ENCODE measurements around the gene TGIF1.

TGIF1 gene

GRCh38 chr18:3500016-3500415, 50.0 kb downstream of the TGIF1 start:
- H3K36me3 Mint-ChIP-seq (ENCODE audit: insufficient read depth): peaks cover 2% of the 10 kb centered on the region
- no peak for DNase-seq (ENCODE audit: low spot score in 2 of 2)
- ATAC-seq (replicated peaks; ENCODE audit: extremely low read depth, poor library complexity, severe bottlenecking): no peak
- peaks cover 30% of the 10 kb centered on the region for H3K27me3 Mint-ChIP-seq
- no peak overlapping the region for H3K4me3 Mint-ChIP-seq
- H3K9me3 Mint-ChIP-seq: no peaks in the 10 kb centered on the region
- no peak overlapping the region for H3K27ac Mint-ChIP-seq (ENCODE audit: low read depth)
- H3K4me1 Mint-ChIP-seq: peaks cover 5% of the 10 kb centered on the region

- peaks cover 2% of the 10 kb centered on the region for H3K36me3 Mint-ChIP-seq (ENCODE audit: insufficient read depth)
- peaks cover 5% of the 10 kb centered on the region for H3K4me1 Mint-ChIP-seq
- DNase-seq (ENCODE audit: low spot score in 2 of 2) (no peak), ATAC-seq (replicated peaks; ENCODE audit: extremely low read depth, poor library complexity, severe bottlenecking) (no peak)
- H3K9me3 Mint-ChIP-seq: no peaks in the 10 kb centered on the region
- no peak overlapping the region for H3K4me3 Mint-ChIP-seq
- peaks cover 27% of the 10 kb centered on the region for H3K27me3 Mint-ChIP-seq
- no peak overlapping the region for H3K27ac Mint-ChIP-seq (ENCODE audit: low read depth)
Observed at GRCh38 chr18:3502650-3503049, 52.7 kb downstream of the TGIF1 start.

GRCh38 chr18:3504637-3505036, 54.7 kb downstream of the TGIF1 start:
- no peak overlapping the region for H3K27ac Mint-ChIP-seq (ENCODE audit: low read depth)
- peaks cover 7% of the 10 kb centered on the region for H3K27me3 Mint-ChIP-seq
- no peak overlapping the region for H3K4me3 Mint-ChIP-seq
- ATAC-seq (replicated peaks; ENCODE audit: extremely low read depth, poor library complexity, severe bottlenecking) (no peak), DNase-seq (ENCODE audit: low spot score in 2 of 2) (no peak)
- no peaks in the 10 kb centered on the region for H3K9me3 Mint-ChIP-seq
- no peaks in the 10 kb centered on the region for H3K4me1 Mint-ChIP-seq
- no peaks in the 10 kb centered on the region for H3K36me3 Mint-ChIP-seq (ENCODE audit: insufficient read depth)

- Mint-ChIP-seq H3K4me3 (no peak overlapping the region), H3K27ac (ENCODE audit: low read depth) (no peak overlapping the region), H3K27me3 (no peaks in the 10 kb centered on the region), H3K9me3 (no peaks in the 10 kb centered on the region), H3K4me1 (peaks cover 22% of the 10 kb centered on the region), H3K36me3 (ENCODE audit: insufficient read depth) (peaks cover 8% of the 10 kb centered on the region)
- ATAC-seq (replicated peaks; ENCODE audit: extremely low read depth, poor library complexity, severe bottlenecking) (no peak), DNase-seq (ENCODE audit: low spot score in 2 of 2) (no peak)
Observed at GRCh38 chr18:3508576-3509549, 58.9 kb downstream of the TGIF1 start.

All from central memory CD8-positive, alpha-beta T cell (primary cell).